ENCODE measurements around the gene ATOSB. TPM values are rescaled to one million over a fixed set of nuclear protein-coding genes. Genes with fewer than 3 reads are reported as not detected.
A peak's percentile ranks its signal among the peaks of the same experiment; 100 is the strongest.

Gene ATOSB
- total and polyA plus RNA-seq, 12 donors, result 12.1 to 51.2 (median 18.0) TPM

GRCh38 chr9:35060548-35061207 lies 55.0 kb downstream of the ATOSB start:
- 89 to 96% (median 92%) methylated on average over 9 to 11 of the region's 11 CpGs for WGBS, 4 donors

GRCh38 chr9:35059438-35059837 lies 56.2 kb downstream of the ATOSB start:
- no peaks in the 10 kb centered on the region for H3K9me3 ChIP-seq (replicated peaks in 1 of 3)
- intact Hi-C loops (cut with DNase I), result no loop called here
- 87 to 92% (median 89%) methylated on average over 10 of the region's 10 CpGs for WGBS, 4 donors
- no peak for DNase-seq
- no peak overlapping the region for H3K4me3 ChIP-seq
- peak overlapping the region in 1 of 5 donors; percentile 44 for H3K27ac ChIP-seq
- H3K27me3 ChIP-seq, result no peaks in the 10 kb centered on the region
- no peaks in the 10 kb centered on the region for H3K4me1 ChIP-seq (replicated peaks in 1 of 2)
- TF ChIP-seq POLR2A (IDR thresholded peaks at IDR 0.05) (no peak), CTCF (IDR thresholded peaks at IDR 0.05) (no peak)
- H3K36me3 ChIP-seq (replicated peaks in 1 of 2), result peaks cover 0 to 99% of the 10 kb centered on the region in 2 donors

More at GRCh38 chr9:35060548-35061207, 55.0 kb downstream of the ATOSB start:
- no peaks in the 10 kb centered on the region for H3K9me3 ChIP-seq (replicated peaks in 1 of 3)
- H3K4me1 ChIP-seq (replicated peaks in 1 of 2), result no peaks in the 10 kb centered on the region
- peaks cover 0 to 100% of the 10 kb centered on the region in 2 donors for H3K36me3 ChIP-seq (replicated peaks in 1 of 2)
- intact Hi-C loops (cut with DNase I), result loop anchor here in 1 of 2 donors (10.0 kb wide), 1 partner anchor 66 kb away; no protein-coding TSS in a partner anchor
- H3K4me3 ChIP-seq, result no peak overlapping the region
- no peaks in the 10 kb centered on the region for H3K27me3 ChIP-seq
- H3K27ac ChIP-seq, result no peak overlapping the region
- no peak for TF ChIP-seq CTCF (IDR thresholded peaks at IDR 0.05)
- no peak for DNase-seq

GRCh38 chr9:35057271-35057620 lies 58.4 kb downstream of the ATOSB start:
- no peaks in the 10 kb centered on the region for H3K4me1 ChIP-seq (replicated peaks in 1 of 2)
- no peak overlapping the region for H3K4me3 ChIP-seq
- peaks cover 0 to 85% of the 10 kb centered on the region in 2 donors for H3K36me3 ChIP-seq (replicated peaks in 1 of 2)
- 95 to 98% (median 97%) methylated on average over 8 of the region's 8 CpGs for WGBS, 4 donors
- no peaks in the 10 kb centered on the region for H3K27me3 ChIP-seq
- no peak for TF ChIP-seq CTCF (IDR thresholded peaks at IDR 0.05)
- no peak for TF ChIP-seq POLR2A (IDR thresholded peaks at IDR 0.05)
- H3K9me3 ChIP-seq (replicated peaks in 1 of 3), result no peaks in the 10 kb centered on the region
- no peak for DNase-seq
- H3K27ac ChIP-seq, result no peak overlapping the region
- intact Hi-C loops (cut with DNase I), result no loop called here

- TF ChIP-seq CTCF (IDR thresholded peaks at IDR 0.05) (no peak), POLR2A (IDR thresholded peaks at IDR 0.05) (no peak)
- no peaks in the 10 kb centered on the region for H3K4me1 ChIP-seq (replicated peaks in 1 of 2)
- H3K4me3 ChIP-seq, result no peak overlapping the region
- H3K9me3 ChIP-seq (replicated peaks in 1 of 3), result no peaks in the 10 kb centered on the region
- WGBS, 4 donors, result 91 to 94% (median 93%) methylated on average over 9 of the region's 9 CpGs
- H3K27ac ChIP-seq, result no peak overlapping the region
- H3K36me3 ChIP-seq (replicated peaks in 1 of 2), result peaks cover 0 to 85% of the 10 kb centered on the region in 2 donors
- DNase-seq, result no peak
- H3K27me3 ChIP-seq, result no peaks in the 10 kb centered on the region
- intact Hi-C loops (cut with DNase I), result no loop called here
Measured at GRCh38 chr9:35056571-35057270, 58.9 kb downstream of the ATOSB start.
